Erythroblast (primary cell): Measurements from ENCODE around the gene MICAL3.
"Not testable (repeated sequence)": the region's sequence is repeated elsewhere in the genome, so short reads cannot be mapped to it uniquely, and the experiment has no call there.

Experiments used
- DNase-seq, 2 experiments: peaks; one replicate each; lab custom pipeline; 2025; lab: John Stamatoyannopoulos, UW
- GATA1 ChIP-seq: IDR thresholded peaks from 2 replicates; pipeline ENCODE4 v1.6.1; 2011; ENCODE audit warnings: low read depth, mild to moderate bottlenecking, control low read depth, low read length, moderate library complexity
- POLR2A ChIP-seq: IDR thresholded peaks from 2 replicates; pipeline ENCODE4 v1.6.1; 2011; ENCODE audit warnings: mild to moderate bottlenecking, low read length

MICAL3 gene

GRCh38 chr22:17990147-17990546 lies 34.2 kb downstream of the MICAL3 start:
- TF ChIP-seq GATA1 (no peak), POLR2A (no peak)
- no peak for DNase-seq

GRCh38 chr22:17988800-17989513 lies 35.4 kb downstream of the MICAL3 start:
- no peak for TF ChIP-seq GATA1
- TF ChIP-seq POLR2A, result no peak
- DNase-seq, result no peak

GRCh38 chr22:17985606-17986005 lies 38.8 kb downstream of the MICAL3 start:
- peak; percentile 37 to 38 for DNase-seq
- TF ChIP-seq POLR2A (no peak), GATA1 (no peak)

- not testable (repeated sequence) for DNase-seq
Observed at GRCh38 chr22:17985071-17985470, 39.3 kb downstream of the MICAL3 start.

DNA sequence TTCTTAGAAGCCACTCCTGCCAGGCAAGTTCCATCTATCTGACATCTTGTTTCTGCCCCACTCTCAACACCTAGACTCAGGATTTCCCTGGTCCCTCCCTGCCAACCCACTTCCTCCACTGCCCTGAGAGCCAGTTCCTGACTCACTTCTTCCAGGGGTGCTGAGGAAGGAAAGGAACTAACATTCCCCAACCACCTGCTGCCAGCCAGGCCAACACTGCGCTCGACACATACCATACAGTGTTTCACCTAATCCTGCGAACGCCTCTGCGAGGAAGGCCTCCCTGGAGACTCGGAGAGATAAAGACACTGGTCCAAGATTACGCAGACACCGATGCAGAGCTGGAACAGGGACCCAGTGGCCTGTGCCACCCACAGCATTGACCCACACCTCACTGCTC lies 40.2 kb downstream of the MICAL3 start:
- no peak for DNase-seq
- TF ChIP-seq POLR2A (no peak), GATA1 (no peak)

- no peak for TF ChIP-seq GATA1
- TF ChIP-seq POLR2A, result no peak
- DNase-seq, result no peak
Observed at GRCh38 chr22:17982572-17983141, 41.7 kb downstream of the MICAL3 start.

GRCh38 chr22:17981497-17981896 lies 42.9 kb downstream of the MICAL3 start:
- TF ChIP-seq POLR2A, result no peak
- no peak for TF ChIP-seq GATA1
- peak in 1 of 2 experiments; percentile 41 for DNase-seq

DNA sequence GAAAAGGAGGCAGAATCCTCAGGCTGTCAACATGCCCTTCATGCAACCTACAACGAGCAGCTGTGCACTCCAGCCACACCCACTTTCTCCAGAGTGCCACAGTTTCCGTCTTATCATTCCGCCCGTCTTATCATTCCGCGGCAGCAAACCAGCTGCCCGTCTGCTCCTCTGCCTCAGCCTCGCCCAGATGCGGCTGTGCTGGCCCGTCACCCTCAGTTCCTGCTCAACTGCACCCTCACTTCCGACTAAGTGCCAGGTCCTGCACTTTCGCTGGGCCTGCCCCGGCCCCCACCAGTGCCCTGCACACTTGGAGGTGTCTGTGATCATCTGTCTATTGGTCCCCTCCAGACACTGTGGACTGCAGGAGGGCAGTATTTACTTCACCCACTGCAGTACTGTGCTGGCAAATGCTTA lies 43.7 kb downstream of the MICAL3 start:
- peak; percentile 66 for TF ChIP-seq POLR2A
- peak; percentile 97 for TF ChIP-seq GATA1
- peak; percentile 97 to 99 for DNase-seq

- DNase-seq, result no peak
- no peak for TF ChIP-seq POLR2A
- TF ChIP-seq GATA1, result no peak
Observed at GRCh38 chr22:17980015-17980590, 44.3 kb downstream of the MICAL3 start.

DNA sequence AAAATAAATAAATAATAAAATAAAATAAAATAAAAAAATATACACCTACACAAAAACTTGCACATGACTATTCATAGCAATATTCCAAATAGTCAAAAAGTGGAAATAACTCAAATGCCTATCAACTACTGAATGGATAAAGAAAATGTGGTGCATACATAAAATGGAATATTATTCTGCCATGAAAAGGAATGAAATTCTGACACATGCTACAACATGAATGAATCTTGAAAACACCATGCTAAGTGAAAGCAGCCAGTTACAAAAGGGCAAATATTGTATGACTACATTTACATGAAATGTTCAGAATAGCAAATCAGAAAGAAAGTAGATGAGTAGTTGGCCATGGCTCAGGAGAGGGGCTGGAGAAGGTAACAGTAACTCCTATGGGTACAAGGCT lies 46.3 kb downstream of the MICAL3 start:
- TF ChIP-seq POLR2A (no peak), GATA1 (no peak)
- DNase-seq, result no peak

- no peak for DNase-seq
- TF ChIP-seq GATA1 (no peak), POLR2A (no peak)
Observed at GRCh38 chr22:17977371-17977770, 47.0 kb downstream of the MICAL3 start.

GRCh38 chr22:17976121-17976520 lies 48.2 kb downstream of the MICAL3 start:
- TF ChIP-seq POLR2A (no peak), GATA1 (no peak)
- no peak for DNase-seq

- TF ChIP-seq POLR2A (no peak), GATA1 (no peak)
- DNase-seq, result no peak
Observed at GRCh38 chr22:17974703-17975372, 49.5 kb downstream of the MICAL3 start.

DNA sequence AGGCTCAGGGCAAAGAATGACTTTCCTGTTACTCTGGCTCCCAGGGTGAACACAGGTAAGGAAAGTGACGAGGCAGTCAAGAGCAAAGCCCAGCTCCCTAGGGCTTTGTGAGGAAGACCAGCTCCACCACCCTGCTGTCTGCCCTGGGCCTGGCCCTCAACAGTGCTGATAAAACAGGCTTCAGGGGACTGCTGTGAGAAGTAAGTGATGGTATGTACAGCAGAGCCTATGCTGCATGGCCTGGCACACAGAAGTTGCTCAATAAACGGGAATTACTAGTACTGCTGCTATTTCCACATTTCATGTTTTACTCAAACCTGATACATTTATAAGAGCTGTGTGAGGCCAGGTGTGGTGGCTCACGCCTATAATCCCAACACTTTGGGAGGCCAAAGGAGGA lies 50.3 kb downstream of the MICAL3 start:
- TF ChIP-seq POLR2A, result no peak
- DNase-seq, result peak; percentile 45 to 49
